Activated CD4-positive, CD25-positive, alpha-beta regulatory T cell (primary cell): ENCODE results near the gene AASS.
A peak's percentile ranks its signal among the peaks of the same experiment; 100 is the strongest.
"Not testable (repeated sequence)": the region's sequence is repeated elsewhere in the genome, so short reads cannot be mapped to it uniquely, and the experiment has no call there.

Source experiments
- DNase-seq, 4 experiments: peaks; one replicate each; lab custom pipeline; 2025; lab: John Stamatoyannopoulos, UW

AASS gene

DNA sequence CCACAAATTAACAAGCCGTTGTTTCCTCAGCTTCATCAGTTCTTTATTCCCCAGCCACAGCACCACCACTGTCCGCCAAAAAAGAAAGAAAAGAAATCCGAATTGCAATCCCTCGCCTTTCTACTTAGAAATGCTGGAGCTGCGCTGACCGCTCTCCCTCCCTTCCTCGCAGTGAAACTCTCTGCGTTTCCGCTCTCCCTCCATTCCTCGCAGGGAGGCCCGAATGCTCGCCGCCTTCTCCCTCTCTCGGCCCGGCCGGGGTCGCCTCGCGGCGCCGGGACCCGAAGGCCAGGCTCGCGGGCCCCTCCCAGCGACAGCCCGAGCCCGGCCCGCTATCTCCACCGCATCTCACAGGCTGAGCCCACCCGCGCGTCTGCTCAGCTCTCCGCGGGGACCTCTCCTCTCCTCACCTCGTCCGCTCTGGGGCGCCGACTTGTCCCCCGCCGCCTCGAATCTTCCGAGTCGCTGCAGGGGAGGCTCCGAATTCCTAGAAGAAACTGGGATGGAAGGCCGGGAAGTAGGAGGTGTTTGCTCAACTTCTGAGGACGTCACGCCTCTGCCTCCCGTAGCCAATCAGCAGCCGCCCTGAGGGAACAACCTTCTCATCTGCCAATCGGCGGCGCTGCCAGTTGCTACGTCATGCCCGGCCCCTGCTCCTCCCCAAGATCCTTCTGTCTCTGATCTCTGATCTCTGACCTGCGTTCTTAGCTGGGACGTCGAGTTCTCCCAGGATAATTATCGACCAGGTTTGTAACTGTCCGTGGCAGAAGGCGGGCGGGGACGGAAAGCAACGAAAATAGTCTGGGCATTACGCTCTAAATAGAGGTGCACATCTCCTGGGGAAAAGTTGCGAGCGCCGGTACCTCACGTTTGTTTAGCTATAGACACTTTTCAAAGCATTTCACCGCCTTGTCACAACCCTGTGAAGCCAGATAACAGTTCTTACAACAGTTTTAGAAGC, at the start of gene AASS:
TSS of gene AASS (minus strand) at position 499 of the 961 bp plus-strand sequence. CDS start 10,523 bp downstream, outside the sequence.
- peak; percentile 14 to 58 (median 34) for DNase-seq

DNA sequence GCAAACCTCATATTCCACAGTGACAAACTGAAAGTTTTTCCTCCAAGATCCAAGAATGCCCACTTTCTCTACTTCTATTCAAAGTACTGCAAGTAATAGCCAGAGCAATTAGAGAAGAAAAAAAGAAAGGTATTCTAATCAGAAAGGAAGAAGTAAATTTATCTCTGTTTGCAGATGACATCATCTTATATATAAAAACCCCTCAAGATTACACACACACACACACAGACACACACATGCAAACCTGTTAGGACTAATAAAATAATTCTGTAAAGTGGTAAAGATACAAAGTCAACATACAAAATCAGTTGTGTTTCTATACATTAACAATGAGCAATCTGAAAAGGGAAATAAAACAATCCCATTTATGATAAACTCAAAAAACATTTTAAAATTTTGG, 44.7 kb upstream of the AASS start:
- DNase-seq: no peak

DNA sequence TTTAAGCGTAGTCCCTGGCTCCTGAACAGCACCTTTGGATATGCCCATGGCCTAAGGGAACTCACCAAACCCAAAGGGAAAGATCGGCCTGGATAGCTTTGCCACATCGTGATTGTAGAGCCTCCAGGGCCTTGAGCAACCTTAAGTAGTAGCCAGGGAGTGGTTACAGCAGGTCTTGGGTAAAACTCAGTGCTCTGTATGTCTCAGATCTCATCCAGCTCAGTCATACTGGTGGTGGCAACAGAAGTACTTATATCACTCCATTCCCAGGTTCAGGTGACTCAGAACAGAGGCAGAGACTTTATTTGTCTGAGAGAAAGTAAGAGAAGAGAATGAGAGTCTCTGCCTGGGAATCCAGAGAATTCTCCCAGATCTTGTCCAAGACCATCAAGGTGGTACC, 39.1 kb upstream of the AASS start:
- no peak for DNase-seq

DNA sequence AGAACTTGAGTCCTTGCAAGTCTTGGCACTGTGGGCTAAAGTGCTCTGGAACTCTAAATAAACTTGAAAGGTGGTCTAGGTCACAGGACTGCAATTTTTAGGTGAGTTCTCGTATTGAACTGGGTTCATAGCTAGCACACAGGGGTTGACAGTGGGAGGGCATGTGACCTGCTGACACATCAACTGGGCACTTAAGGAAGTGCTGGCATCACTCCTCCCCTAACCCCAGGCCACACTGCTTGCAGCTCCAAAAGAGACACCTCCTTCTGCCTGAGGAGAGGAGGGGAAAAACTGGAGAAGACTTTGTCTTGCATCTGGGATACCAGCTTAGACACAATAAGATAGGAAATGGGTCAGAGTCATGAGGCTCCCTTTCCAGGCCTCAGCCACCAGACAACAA, 38.0 kb upstream of the AASS start:
- no peak for DNase-seq

DNA sequence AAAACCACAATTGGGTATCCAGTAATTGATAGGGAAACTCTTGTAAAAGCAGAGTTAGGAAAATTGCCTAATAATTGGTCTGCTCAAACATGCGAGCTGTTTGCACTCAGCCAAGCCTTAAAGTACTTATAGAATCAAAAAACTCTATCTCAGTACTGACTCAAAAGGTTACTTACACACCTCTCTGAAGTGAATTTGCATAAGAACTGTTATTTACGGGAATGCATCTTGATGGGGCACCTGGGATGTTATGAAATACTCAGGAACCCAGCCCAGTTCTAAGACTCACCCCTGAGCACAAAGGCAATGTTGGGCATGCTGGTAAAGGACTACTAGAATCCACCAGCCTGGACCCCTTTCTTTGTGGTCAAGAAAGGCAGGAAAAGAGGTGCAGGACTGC, 28.1 kb upstream of the AASS start:
- DNase-seq: not testable (repeated sequence)

DNA sequence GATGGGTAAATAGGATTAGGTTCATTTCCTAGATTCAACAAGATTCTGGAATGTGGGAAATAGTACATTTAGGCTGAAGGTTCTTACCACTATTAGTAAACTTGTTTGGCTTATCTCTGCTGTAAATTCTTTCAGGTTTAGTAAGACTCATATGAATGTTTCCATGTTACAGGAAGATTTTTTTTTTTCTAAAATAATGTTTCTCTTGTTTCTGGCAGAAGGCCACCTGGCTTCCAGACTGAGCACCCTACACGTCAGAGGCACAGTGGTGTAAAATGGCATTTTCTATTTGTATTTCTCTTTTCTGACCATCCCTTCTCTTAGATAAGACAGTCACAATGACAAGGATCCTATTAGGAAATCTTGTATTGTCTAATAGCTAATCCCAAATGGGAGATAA, 22.7 kb upstream of the AASS start:
- no peak for DNase-seq

DNA sequence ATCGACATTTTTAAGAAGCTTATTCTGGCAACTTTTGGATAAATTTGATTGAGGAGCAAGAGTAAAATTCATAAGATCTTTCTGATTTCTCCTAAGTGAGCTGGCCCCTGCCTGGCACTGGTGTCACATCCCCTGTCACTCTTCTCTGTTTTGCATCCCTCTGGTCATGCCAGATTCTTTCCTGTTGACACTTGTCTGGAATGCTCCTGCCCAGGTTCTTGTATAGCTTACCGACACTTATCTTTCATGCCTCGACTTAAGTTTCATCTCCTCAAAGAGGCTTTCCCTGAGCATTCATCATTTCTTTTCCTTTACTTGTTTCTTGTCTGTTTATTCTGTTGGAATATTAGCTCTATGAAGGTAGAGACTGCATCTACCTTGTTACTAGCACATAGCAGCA, 22.2 kb upstream of the AASS start:
- no peak for DNase-seq

DNA sequence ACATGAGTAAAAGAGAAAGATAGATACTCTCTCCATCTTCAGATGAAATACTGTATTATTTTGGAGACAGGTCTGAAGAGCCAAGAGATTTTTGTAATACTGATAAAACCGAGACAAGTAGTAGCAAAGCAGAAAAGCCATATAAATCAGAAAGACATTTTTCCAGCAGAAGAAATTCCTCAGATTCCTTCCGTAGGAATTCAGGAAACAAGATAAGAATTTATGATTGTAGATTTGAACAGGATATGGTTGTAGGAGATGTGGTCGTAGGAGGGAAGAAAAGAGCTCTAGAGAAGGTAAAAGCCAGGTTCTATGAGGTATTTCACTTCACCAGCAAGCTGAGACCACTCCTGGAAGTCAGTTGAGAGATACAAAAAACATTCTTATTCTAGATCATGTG, 17.6 kb upstream of the AASS start:
- no peak for DNase-seq

DNA sequence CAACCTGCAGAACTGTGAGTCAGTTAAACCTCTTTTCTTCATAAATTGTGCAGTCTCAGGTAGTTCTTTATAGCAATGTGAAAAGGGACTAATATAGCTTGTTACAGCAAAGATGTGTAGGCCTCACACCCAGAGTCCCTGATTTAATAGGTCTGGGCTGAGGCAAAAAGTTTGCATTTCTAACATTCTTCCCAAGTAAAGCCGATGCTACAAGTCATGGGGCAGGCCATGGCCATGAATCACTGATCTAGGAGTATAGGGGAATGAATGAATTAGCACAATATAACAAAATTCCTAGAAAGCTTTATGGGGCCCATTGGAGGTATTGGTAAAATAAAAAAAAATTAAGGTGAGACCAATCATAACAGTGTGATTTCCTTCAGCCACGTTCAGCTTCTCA, 11.5 kb upstream of the AASS start:
- no peak for DNase-seq

DNA sequence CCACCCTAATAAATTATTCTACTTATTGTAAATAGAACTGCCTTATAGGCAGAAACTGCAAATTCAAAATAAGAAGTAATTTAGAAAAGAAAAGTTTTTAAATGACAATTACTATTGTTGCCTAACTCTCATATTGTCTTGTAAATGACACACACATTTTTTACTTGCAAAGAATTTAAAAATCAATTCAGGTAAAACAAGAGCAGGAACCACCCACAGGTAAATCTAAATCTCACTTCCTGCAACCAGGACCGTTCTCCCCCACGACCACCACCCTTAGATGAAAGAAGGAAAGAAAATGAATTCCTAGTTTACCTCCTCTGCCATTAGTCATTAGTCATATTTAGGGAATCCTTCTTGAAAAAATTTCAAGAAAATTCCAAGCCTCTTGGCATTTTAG, 4.8 kb upstream of the AASS start:
- DNase-seq: no peak

DNA sequence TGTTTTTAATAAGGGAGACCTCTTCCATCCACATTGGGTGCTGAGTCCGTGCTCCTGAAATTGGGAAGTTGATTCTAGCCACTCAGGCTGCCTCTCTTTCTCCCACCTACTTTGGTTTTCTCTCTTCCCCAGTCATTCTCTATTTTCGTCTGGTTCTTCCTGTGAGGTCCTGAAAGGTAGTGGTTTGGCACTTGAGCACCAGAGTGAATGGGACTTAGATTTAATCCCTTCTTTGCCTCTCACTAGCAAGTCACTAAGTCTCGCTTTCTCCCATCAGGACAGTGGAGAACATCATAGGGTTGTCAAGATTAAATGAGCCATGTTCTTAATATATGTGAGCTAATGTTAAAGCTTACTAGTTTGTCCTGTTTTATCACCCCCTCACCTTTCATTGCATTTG, 4.0 kb upstream of the AASS start:
- no peak for DNase-seq

DNA sequence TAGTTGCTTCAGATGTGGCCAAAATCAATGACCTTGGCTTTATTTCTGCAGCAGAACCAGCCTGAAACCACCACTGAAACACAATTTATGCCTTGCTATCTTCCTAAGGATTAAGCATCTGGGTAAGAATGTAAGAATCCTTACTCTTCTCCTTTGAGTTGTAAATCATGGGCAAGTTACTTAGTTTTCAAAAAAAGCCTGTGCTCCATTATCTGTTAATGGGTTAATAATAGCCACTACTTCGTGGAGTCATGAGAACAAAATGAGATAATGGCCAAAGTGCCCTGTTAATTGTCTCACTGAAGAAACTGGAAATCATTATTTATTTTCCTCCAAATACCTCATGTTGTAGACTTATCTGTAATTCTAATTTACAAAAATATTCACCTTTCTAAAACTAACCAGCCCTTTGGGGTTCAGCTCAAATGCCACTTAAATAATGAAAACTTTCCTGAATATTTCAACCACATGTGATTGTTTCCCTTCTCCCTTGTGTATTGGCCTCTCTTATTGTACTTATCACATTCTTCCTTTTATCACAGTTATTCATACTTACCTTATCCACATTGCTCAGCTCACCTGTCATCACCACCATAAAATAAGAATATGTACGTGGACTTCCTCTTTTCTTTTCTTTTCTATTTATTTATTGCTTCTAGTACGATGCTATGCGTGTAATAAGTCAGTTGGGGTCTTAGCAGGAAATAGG, 2.0 kb upstream of the AASS start:
- no peak for DNase-seq

DNA sequence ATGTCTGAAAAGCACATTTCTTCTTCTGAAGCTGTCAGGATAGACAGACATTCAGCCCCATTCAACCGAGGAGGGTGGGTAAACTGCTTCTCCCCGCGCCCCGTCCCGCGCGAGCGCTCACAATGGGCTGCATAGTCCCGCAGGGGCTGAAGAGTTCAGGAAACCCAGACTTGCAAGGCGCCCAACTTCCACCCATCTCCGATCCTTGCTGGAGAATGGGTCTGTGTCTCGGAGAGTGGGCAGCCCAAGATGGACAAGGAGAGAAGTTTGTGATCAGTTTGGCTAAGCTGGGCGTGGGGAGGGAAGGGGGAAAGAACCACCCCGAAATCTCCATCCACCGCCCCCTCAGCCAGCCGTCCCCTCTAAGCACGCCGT, 686 bp downstream of the AASS start:
- no peak for DNase-seq

DNA sequence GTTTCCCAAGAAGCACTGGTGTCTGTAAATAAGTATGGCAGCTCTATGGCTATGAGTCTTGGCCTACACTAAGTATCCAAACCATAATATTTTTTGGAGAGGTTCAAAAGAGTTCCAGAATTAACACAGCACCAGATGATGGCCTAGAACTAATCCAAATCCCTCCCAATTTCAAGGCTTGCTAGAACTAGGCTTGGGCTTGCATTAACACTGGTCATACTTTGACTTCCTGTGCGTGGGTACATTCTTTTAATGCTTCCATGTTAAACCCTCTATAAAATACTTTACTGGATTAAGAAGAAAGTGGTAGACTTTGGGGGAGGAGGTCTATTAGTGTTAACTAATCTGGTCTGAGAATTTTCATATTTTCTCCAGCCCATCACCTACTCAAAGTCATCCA, 3.1 kb downstream of the AASS start:
- no peak for DNase-seq

DNA sequence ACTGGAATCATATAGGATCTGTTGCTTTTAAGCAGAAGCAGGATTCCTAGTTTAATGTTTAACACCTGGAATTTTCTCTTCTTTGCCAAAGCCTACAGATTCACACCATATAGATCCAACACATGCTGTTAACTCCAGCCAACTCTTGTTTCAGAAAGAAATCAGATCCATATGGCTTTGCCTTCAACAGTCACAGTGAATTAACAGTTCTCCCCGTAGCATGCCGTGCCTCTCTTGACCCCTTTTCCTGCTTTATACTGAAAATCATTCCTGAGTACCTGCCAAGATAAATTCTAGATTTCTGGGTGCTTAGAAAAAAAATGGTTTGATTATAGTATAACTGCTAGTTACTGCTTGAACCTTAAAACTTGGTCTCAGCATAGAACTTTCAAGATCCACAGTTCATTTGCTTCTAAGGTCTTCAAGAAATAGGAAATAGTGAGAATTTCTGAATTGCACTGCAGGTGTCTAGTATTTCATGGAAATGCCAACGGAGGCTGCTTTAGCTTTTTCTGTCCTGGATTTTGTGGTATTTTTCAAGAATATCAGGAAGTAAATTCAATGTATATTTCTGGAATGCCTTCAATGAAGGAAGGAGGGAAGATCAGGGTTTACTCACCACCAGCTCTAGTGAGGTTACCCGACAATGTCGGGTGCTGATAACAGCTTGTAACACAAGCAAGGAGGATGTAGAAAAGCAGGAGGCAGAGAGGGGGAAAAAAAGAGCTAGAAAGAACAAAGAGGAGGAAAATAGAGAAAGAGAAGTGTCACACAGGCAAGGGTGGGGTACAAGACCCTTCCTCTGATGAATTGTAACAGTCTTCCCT, 6.6 kb downstream of the AASS start:
- DNase-seq: no peak

DNA sequence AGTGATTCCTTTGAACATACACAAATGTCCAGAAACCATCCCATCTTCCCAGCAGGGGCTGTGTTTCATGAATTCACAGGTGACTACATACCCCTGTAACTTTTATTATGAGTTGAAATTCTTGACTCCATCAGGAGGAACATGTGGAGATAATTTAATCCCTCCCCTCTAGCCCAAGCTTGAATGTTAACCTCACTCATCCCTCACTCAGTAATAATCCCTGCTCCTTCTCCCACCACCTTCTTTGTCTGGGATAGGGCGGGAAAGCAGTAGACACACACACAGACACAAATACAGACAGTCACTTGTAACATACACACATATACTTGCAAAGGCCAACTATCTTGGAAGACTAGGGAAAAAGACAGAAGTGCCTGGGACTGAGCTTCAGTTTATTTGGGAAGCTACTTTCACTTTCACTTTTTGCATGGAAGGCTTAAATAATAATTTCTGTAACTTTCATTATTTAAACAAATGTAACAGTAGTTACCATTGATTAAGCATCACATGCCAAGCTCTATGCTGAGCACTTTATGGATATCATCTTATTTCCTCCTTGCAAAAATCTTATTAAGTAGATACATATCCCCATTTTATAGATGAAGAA, 7.3 kb downstream of the AASS start:
- DNase-seq: no peak

DNA sequence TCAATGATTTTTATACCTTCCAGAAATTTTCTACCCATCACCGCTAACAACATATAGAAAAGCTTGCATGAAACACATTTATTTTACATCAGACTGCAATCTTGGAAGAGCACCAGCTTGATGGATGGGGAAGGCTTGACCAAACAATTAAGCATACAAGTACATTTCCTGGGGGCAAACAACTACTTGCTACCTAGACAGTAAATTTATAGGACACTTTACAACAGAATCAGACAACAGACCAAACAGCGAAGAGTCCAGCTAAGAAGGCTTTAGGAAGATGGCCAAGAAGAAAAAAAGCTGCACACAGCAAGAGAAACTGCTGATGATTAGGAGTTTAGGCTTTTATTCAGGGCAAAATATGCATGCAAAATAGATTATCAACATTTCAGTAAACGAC, 8.0 kb downstream of the AASS start:
- DNase-seq: no peak

DNA sequence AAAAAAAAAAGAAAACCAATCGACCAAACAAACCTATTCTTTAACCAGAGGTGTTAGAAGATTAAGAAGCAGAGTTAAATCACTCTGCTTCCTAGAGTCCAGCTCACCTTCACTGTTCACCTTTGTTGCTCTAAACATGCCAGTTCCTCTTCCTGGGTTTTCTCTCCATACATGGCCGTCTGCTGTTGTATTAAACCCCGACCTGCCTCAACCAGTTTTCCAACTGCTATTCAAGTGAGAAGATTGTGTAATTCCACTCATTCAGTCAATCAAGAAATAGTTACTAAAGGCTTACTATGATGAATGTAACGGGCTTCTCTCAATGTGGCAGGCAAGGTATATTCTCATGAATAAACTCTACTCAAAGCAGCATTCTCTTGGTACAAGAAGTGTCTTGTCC, 8.8 kb downstream of the AASS start:
- no peak for DNase-seq

DNA sequence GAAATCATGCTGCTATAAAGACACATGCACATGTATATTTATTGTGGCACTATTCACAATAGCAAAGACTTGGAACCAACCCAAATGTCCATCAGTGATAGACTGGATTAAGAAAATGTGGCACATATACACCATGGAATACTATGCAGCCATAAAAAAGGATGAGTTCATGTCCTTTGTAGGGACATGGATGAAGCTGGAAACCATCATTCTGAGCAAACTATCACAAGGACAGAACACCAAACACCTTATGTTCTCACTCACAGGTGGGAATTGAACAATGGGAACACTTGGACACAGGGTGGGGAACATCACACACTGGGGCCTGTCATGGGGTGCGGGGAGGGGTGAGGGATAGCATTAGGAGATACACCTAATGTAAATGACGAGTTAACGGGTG, 9.3 kb downstream of the AASS start:
- not testable (repeated sequence) for DNase-seq

DNA sequence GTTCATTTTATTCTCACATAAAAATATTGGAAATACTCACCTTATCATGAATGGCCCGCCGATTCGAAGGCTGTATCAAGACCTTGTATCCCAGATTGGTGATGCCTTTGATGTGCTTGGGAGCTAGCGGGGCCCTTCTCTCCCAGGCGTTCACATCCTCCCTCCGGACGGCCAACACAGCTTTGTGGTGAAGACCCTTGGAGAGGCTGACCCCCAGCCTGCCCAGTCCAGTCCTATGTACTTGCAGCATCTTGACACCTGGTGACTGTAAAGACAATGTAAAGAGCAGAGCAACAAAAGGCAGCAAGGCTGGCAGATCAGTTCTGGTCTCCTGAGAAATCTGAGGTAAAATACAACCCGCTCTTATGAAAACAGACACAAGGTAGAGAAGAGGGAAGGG, 10.6 kb downstream of the AASS start:
- DNase-seq: no peak

DNA sequence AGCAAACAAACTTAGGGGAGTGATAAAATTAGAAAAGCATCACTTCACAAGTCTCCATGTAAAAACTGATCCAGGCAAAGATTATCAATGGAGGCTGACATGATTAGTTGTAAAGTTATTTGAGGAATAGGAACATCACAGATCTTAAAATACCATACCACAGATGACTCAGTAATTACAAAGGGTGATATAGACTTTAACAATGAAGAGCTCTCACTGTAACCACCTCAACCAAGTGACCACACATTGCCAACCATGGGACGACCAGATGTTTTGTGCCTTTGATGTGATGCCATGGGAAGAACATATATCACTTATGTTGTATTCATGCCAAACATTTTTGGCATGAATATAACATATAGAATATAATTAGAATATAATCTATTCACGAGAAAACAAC, 11.7 kb downstream of the AASS start:
- no peak for DNase-seq

DNA sequence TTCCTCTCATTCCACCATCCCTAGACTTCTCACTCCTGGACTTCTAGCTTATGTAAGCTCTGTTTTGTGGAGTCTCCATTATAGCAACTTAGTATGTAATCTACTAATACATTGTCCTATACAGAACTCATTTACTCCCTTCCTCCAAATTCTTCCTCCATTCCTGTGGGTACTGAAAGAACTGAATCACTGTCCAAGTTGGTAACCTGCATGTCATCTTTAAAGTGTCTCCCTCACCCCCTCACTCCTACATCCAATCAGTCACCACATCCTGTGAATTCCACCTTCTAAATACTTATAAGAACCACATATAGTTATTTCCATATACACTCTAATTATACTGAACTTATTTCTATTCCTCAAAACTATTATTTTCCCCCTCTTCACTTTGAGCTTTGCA, 20.3 kb downstream of the AASS start:
- no peak for DNase-seq
